Transverse colon (tissue), 4 donors: ENCODE results near the gene GRAMD1C.

Source experiments
- EP300 ChIP-seq: sonication (generic); formaldehyde crosslinking; IDR thresholded peaks from one replicate; pipeline ENCODE4 v1.6.1; 2017; ENCODE audit warnings: antibody characterized with exemption, low read depth
- POLR2A ChIP-seq: fragments of 450-650 bp; IDR thresholded peaks from one replicate; pipeline ENCODE4 v1.6.1; 2016; ENCODE audit warnings: antibody characterized with exemption, mild to moderate bottlenecking, moderate library complexity
- POLR2AphosphoS5 ChIP-seq, 3 donors: sonication (generic); formaldehyde crosslinking; IDR thresholded peaks; one replicate each; pipeline ENCODE4 v1.6.1; 2016; ENCODE audit warnings: antibody characterized with exemption in 3 of 3
- TF ChIP-seq, protein P1 (sequence below), 5 experiments: fragments of 200-600 bp in 3 of 5; fragments of 450-650 bp in 2 of 5; sonication (generic) in 3 of 5; IDR thresholded peaks; 1 replicate in 2 of 5; 2 replicates in 3 of 5; pipeline ENCODE4 v1.5.1; 2016 to 2017; ENCODE audit warnings: antibody characterized with exemption in 5 of 5, inconsistent platforms in 3 of 5, mild to moderate bottlenecking in 2 of 5, moderate library complexity in 1 of 5

DNA sequence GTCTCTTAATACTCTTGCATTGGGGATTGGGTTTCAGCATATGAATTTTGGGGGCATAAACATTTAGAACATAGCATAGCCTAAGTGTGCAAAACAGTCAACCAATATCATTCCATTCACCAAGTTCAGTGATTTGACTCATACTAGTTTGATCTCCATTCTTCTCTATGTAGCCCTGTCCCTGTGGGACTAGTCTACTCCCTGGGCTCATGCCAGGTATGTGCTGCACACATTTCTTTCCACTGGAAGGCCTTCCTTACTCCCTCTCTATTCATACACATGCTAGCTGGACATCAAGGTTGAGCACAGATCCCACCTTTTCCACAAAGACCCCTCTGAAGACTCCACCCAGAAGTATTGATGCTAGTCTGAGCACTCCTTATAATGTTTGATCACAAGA lies 114.3 kb downstream of the GRAMD1C start:
- TF ChIP-seq, protein P1, sequence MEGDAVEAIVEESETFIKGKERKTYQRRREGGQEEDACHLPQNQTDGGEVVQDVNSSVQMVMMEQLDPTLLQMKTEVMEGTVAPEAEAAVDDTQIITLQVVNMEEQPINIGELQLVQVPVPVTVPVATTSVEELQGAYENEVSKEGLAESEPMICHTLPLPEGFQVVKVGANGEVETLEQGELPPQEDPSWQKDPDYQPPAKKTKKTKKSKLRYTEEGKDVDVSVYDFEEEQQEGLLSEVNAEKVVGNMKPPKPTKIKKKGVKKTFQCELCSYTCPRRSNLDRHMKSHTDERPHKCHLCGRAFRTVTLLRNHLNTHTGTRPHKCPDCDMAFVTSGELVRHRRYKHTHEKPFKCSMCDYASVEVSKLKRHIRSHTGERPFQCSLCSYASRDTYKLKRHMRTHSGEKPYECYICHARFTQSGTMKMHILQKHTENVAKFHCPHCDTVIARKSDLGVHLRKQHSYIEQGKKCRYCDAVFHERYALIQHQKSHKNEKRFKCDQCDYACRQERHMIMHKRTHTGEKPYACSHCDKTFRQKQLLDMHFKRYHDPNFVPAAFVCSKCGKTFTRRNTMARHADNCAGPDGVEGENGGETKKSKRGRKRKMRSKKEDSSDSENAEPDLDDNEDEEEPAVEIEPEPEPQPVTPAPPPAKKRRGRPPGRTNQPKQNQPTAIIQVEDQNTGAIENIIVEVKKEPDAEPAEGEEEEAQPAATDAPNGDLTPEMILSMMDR (IDR thresholded peaks at IDR 0.05) = no peak
- no peak for TF ChIP-seq POLR2A
- no peak for TF ChIP-seq POLR2AphosphoS5 (IDR thresholded peaks at IDR 0.05)
- no peak for TF ChIP-seq EP300
